Esophagus muscularis mucosa (tissue), 4 donors: ENCODE measurements around the gene CAP2. TPM values are rescaled to one million over a fixed set of nuclear protein-coding genes. Genes with fewer than 3 reads are reported as not detected.
"Not testable (repeated sequence)": the region's sequence is repeated elsewhere in the genome, so short reads cannot be mapped to it uniquely, and the experiment has no call there.

Experiments
- DNase-seq: peaks from one replicate; pipeline ENCODE4 v3.0.0-alpha.2; 2017; ENCODE audit errors: extremely low spot score
- H3K27ac ChIP-seq, 4 donors: fragments of 200-600 bp; sonication (generic); replicated peaks in 1 of 4; 1 replicate in 3 of 4; 2 replicates in 1 of 4; pipeline ENCODE4 v1.5.1; 2016 to 2019; ENCODE audit warnings: mild to moderate bottlenecking in 1 of 4
- H3K27me3 ChIP-seq, 4 donors: fragments of 200-600 bp; sonication (generic); one replicate each; pipeline versions ENCODE4 v1.5.1 to v1.6.0; 2016 to 2019
- H3K36me3 ChIP-seq, 4 donors: fragments of 200-600 bp; sonication (generic); one replicate each; pipeline ENCODE4 v1.5.1; 2016 to 2019
- H3K4me1 ChIP-seq, 4 donors: fragments of 200-600 bp; sonication (generic); one replicate each; pipeline ENCODE4 v1.5.1; 2016 to 2019
- H3K4me3 ChIP-seq, 4 donors: fragments of 200-600 bp; sonication (generic); 1 replicate in 2 of 4; 2 replicates in 2 of 4; pipeline ENCODE4 v1.5.1; 2016 to 2019; ENCODE audit warnings: mild to moderate bottlenecking in 4 of 4, moderate library complexity in 1 of 4
- H3K9me3 ChIP-seq, 4 donors: fragments of 200-600 bp; sonication (generic); 1 replicate in 3 of 4; 2 replicates in 1 of 4; pipeline ENCODE4 v1.5.1; 2016 to 2019
- EP300 ChIP-seq: sonication (generic); formaldehyde crosslinking; IDR thresholded peaks from one replicate; pipeline ENCODE4 v1.6.1; 2017; ENCODE audit warnings: antibody characterized with exemption
- POLR2A ChIP-seq: fragments of 450-650 bp; IDR thresholded peaks from one replicate; pipeline ENCODE4 v1.6.1; 2017; ENCODE audit warnings: antibody characterized with exemption, moderate library complexity, mild to moderate bottlenecking, low read depth
- POLR2AphosphoS5 ChIP-seq, 2 donors: sonication (generic); formaldehyde crosslinking; IDR thresholded peaks; one replicate each; pipeline ENCODE4 v1.6.1; 2017; ENCODE audit warnings: antibody characterized with exemption in 2 of 2
- WGBS: methylation state at CpG from one replicate; pipeline ENCODE4 v1.1.5; 2018; 5-methylcytosine and 5-hydroxymethylcytosine counted together
- intact Hi-C: fragments of 100-400 bp; cut with DNase I; formaldehyde crosslinking; loops from one replicate; pipeline ENCODE4 v1.15.1; 2023
- total RNA-seq, 4 donors: library from RNA; depleted of rRNA; stranded (reverse); fragments of >200 nt; gene quantifications; one replicate each; pipeline versions ENCODE4 v1.1.0 to v1.2.1, GENCODE V29; 2016
- TF ChIP-seq, protein P1 (sequence below), 3 experiments: fragments of 200-600 bp in 2 of 3; fragments of 450-650 bp in 1 of 3; sonication (generic) in 2 of 3; IDR thresholded peaks; one replicate each; pipeline ENCODE4 v1.5.1; 2017 to 2019; ENCODE audit warnings: antibody characterized with exemption in 3 of 3, mild to moderate bottlenecking in 2 of 3, moderate library complexity in 1 of 3

Gene CAP2
- total RNA-seq, 4 donors from 2014 or later = 38.3 to 55.6 (median 55.1) TPM

DNA sequence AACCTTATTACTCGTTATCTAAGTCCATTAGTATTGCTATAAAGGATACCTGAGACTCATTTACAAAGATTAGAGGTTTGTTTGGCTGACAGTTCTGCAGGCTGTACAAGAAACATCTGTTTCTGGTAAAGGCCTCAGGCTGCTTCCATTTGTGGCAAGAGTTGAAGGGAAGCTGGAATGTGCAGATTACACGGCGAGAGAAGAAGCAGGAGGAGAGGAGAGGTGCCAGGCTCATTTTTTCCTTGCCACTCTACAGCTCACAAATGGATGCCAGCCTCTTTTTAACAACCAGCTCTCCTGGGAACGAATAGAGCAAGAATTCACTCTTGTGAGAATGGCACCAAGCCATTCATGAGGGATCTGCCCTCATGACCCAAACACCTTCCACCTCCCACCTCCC is 14.7 kb downstream of the CAP2 start:
- no peaks in the 10 kb centered on the region for H3K9me3 ChIP-seq
- H3K27me3 ChIP-seq = no peaks in the 10 kb centered on the region
- 68% methylated on average over 4 of the region's 4 CpGs for WGBS
- peak overlapping the region in 1 of 4 donors; percentile 18 for H3K27ac ChIP-seq
- TF ChIP-seq POLR2AphosphoS5 (IDR thresholded peaks at IDR 0.05) (no peak), POLR2A (no peak), EP300 (no peak)
- TF ChIP-seq, protein P1, sequence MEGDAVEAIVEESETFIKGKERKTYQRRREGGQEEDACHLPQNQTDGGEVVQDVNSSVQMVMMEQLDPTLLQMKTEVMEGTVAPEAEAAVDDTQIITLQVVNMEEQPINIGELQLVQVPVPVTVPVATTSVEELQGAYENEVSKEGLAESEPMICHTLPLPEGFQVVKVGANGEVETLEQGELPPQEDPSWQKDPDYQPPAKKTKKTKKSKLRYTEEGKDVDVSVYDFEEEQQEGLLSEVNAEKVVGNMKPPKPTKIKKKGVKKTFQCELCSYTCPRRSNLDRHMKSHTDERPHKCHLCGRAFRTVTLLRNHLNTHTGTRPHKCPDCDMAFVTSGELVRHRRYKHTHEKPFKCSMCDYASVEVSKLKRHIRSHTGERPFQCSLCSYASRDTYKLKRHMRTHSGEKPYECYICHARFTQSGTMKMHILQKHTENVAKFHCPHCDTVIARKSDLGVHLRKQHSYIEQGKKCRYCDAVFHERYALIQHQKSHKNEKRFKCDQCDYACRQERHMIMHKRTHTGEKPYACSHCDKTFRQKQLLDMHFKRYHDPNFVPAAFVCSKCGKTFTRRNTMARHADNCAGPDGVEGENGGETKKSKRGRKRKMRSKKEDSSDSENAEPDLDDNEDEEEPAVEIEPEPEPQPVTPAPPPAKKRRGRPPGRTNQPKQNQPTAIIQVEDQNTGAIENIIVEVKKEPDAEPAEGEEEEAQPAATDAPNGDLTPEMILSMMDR (IDR thresholded peaks at IDR 0.05) = no peak
- intact Hi-C loops = no loop called here
- no peak for DNase-seq
- H3K36me3 ChIP-seq = no peaks in the 10 kb centered on the region
- H3K4me3 ChIP-seq = no peak overlapping the region
- H3K4me1 ChIP-seq = peaks cover 8 to 38% (median 29%) of the 10 kb centered on the region in 4 donors

DNA sequence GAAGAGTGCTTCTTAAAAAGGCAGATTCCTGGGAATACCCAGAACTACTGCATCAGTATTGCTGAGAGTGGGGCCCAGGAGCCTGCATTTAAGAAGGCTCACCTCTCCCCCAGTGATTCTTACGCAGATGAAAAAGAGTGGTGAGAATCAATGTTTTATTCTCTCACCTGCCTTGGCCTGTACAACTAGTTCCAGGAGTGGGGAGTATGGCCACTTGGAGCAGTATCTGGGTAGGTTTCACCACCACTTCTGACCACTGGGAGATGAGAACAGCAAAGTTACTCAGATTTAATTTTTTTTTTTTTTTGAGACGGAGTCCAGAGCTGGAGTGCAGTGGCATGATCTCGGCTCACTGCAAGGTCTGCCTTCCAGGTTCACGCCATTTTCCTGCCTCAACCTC is 16.9 kb downstream of the CAP2 start:
- H3K9me3 ChIP-seq = no peaks in the 10 kb centered on the region
- DNase-seq = no peak
- H3K27ac ChIP-seq = no peak overlapping the region
- no peak overlapping the region for H3K4me3 ChIP-seq
- TF ChIP-seq EP300 (no peak), POLR2AphosphoS5 (IDR thresholded peaks at IDR 0.05) (no peak), POLR2A (no peak)
- TF ChIP-seq, protein P1 (IDR thresholded peaks at IDR 0.05) = no peak
- intact Hi-C loops = no loop called here
- H3K27me3 ChIP-seq = no peaks in the 10 kb centered on the region
- WGBS = 96% methylated on average over 4 of the region's 4 CpGs
- H3K4me1 ChIP-seq = peaks cover 8 to 44% (median 32%) of the 10 kb centered on the region in 4 donors
- H3K36me3 ChIP-seq = no peaks in the 10 kb centered on the region

DNA sequence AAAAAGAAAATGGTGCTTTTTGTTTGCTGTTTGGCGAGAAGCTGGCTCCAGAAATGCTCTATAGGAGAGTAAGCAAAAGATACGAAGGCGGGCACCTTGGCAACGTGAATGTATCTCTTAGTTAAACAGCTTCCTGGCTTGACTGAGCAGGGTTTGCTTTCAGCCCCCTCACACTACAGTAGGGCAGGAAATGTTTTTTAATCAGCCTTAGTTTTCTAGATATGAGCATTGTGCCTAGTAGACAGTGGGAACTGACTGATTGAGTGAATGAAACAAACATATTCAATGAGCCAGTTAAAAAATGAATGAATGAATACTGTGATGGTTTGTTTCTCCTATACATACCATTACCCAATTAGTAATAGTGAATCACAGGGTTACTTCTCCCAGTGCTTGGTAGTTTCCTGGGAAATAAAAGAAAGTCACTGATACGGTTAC is 19.9 kb downstream of the CAP2 start:
- Histone ChIP-seq H3K27ac (peak overlapping the region in 1 of 4 donors; percentile 11), H3K27me3 (no peaks in the 10 kb centered on the region), H3K9me3 (no peaks in the 10 kb centered on the region), H3K4me3 (no peak overlapping the region), H3K36me3 (no peaks in the 10 kb centered on the region), H3K4me1 (peaks cover 28 to 47% (median 42%) of the 10 kb centered on the region in 4 donors)
- intact Hi-C loops = no loop called here
- no peak for DNase-seq
- TF ChIP-seq EP300 = no peak
- TF ChIP-seq, protein P1 (IDR thresholded peaks at IDR 0.05) = no peak
- no peak for TF ChIP-seq POLR2AphosphoS5 (IDR thresholded peaks at IDR 0.05)
- no peak for TF ChIP-seq POLR2A
- 67% methylated on average over 5 of the region's 5 CpGs for WGBS

- 86% methylated on average over 1 of the region's 1 CpG for WGBS
- DNase-seq, H3K27ac ChIP-seq, H3K36me3 ChIP-seq, H3K4me3 ChIP-seq, intact Hi-C loops, H3K27me3 ChIP-seq, H3K9me3 ChIP-seq: not testable (repeated sequence)
- H3K4me1 ChIP-seq = peaks cover 39 to 56% (median 51%) of the 10 kb centered on the region in 4 donors
Observed at GRCh38 chr6:17414395-17414794, 21.0 kb downstream of the CAP2 start.

- no peak for DNase-seq
- TF ChIP-seq POLR2A = no peak
- TF ChIP-seq POLR2AphosphoS5 (IDR thresholded peaks at IDR 0.05) = no peak
- TF ChIP-seq, protein P1 (IDR thresholded peaks at IDR 0.05) = no peak
- TF ChIP-seq EP300 = no peak
- Histone ChIP-seq H3K27me3 (no peaks in the 10 kb centered on the region), H3K27ac (no peak overlapping the region), H3K9me3 (no peaks in the 10 kb centered on the region), H3K36me3 (no peaks in the 10 kb centered on the region), H3K4me3 (no peak overlapping the region), H3K4me1 (peaks cover 43 to 59% (median 54%) of the 10 kb centered on the region in 4 donors)
- whole genome bisulfite sequencing = 94% methylated on average over 2 of the region's 2 CpGs
- intact Hi-C loops = no loop called here
Observed at GRCh38 chr6:17415321-17415720, 21.9 kb downstream of the CAP2 start.
